Parathyroid adenoma (tissue), 2 donors: ENCODE results near the gene HOXA2.
A peak's percentile ranks its signal among the peaks of the same experiment; 100 is the strongest.

Experiments
- H2AFZ ChIP-seq: fragments of 300-600 bp; sonication (generic); one replicate; pipeline ENCODE4 v1.7.0; 2017; ENCODE audit warnings: antibody characterized with exemption, mild to moderate bottlenecking
- H3K27ac ChIP-seq: fragments of 300-600 bp; sonication (generic); one replicate; pipeline ENCODE4 v1.7.0; 2017
- H3K27me3 ChIP-seq: fragments of 300-600 bp; sonication (generic); one replicate; pipeline ENCODE4 v1.7.0; 2017; ENCODE audit warnings: low read length; ENCODE audit not compliant: control insufficient read depth, insufficient read depth
- H3K36me3 ChIP-seq: fragments of 300-600 bp; sonication (generic); one replicate; pipeline ENCODE4 v1.7.0; 2017; ENCODE audit warnings: low read length; ENCODE audit not compliant: control insufficient read depth, insufficient read depth
- H3K4me1 ChIP-seq: fragments of 300-600 bp; sonication (generic); one replicate; pipeline ENCODE4 v1.7.0; 2017; ENCODE audit warnings: control low read depth
- H3K4me2 ChIP-seq: fragments of 300-600 bp; sonication (generic); one replicate; pipeline ENCODE4 v1.7.0; 2017; ENCODE audit warnings: low read length
- H3K4me3 ChIP-seq: fragments of 300-600 bp; sonication (generic); one replicate; pipeline ENCODE4 v1.7.0; 2017; ENCODE audit warnings: low read depth, low read length
- H3K79me2 ChIP-seq: fragments of 300-600 bp; sonication (generic); one replicate; pipeline ENCODE4 v1.7.0; 2017; ENCODE audit warnings: control low read depth
- H3K9ac ChIP-seq: fragments of 300-600 bp; sonication (generic); one replicate; pipeline ENCODE4 v1.7.0; 2017; ENCODE audit warnings: mild to moderate bottlenecking
- H3K9me3 ChIP-seq: fragments of 300-600 bp; sonication (generic); one replicate; pipeline ENCODE4 v1.7.0; 2017; ENCODE audit warnings: low read length; ENCODE audit not compliant: control insufficient read depth
- CTCF ChIP-seq: fragments of 300-600 bp; sonication (generic); IDR thresholded peaks from one replicate; pipeline ENCODE4 v1.7.0; 2017; ENCODE audit warnings: antibody characterized with exemption, mild to moderate bottlenecking
- donor health status: primary hyperparathyroidism.

The HOXA2 gene

DNA sequence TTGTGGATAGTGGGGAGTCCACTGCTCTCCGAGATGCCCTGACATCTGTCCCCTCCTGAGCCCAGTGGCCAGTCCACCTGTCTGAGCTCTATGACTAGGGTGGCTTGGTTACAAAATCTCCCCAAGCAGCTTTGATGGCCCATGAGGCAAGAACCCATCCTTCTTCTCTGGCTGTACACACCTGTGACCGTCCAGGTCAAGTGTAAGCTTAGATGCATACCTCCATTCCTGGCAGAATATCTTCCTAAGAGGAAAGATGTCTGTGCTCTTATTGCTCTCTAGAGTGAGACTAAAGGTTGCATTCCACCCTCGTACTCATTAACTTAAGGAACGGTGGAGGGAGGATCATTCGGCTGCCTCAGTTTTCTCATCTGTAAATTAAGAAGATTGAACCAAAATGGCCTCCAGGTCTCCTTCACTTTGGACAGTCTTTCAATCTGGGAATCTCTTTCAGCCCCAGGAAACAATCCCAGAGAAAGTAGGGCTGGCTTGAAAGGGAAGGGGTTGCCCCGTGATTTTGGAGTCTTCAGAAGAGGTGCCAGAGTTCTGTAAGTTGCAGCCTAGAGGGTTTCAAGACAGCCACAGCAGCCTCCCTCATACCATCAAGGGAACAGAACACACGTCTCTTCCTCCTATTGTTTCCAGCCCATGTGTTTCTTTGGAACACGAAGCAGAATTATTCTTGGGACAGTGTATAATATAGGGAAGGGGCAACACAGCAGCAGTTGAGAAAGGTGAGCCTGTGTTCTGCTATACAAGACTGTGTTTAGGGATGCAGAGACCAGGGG is 22.6 kb upstream of the HOXA2 start:
- H3K36me3 ChIP-seq = no peaks in the 10 kb centered on the region
- no peak overlapping the region for H3K27ac ChIP-seq
- H3K4me2 ChIP-seq = peak overlapping the region; percentile 49

DNA sequence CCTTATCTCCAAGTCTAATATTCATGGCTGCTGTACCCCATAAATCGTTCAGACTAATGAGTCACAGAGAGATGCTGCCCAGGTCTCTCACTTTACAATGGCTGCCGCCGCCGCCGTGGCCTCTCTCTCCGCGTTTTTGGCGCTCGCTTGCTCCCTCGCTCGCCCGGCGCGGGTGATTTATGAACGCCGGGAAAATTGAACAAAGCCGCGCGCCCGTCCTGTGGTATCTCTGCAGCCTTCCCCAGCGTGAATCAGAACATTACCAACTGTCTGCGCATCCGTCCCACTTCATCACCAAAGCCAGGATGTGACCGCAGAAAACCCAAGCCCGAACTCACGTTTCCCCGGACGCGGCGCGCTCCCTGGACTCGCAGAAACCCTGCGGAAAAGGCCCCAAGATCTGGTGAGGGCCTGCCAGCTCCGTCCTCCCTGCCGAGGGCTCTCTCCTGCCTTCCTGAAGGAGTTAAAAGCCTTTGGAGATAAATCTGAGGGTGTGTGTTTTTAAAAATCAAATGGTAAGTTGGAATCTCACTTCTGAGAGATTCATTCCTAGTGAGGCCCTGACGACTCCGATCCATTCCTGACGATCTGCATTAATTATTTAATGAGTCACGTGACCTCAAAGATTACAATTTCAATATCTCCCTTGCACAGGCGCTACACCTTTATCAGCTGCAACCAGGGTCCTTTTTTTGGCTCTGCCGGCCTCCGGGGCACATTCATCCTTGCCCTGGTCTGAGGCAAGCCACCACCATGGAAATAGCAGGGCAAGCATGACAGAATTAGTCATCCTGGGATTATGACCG is 21.8 kb upstream of the HOXA2 start:
- no peaks in the 10 kb centered on the region for H3K79me2 ChIP-seq
- no peak overlapping the region for H3K4me3 ChIP-seq
- H3K9ac ChIP-seq = no peak overlapping the region
- no peak overlapping the region for H3K4me2 ChIP-seq
- H3K36me3 ChIP-seq = no peaks in the 10 kb centered on the region
- no peaks in the 10 kb centered on the region for H3K27me3 ChIP-seq
- TF ChIP-seq CTCF = no peak
- H3K27ac ChIP-seq = no peak overlapping the region
- no peak overlapping the region for H2AFZ ChIP-seq
- no peaks in the 10 kb centered on the region for H3K4me1 ChIP-seq
- no peaks in the 10 kb centered on the region for H3K9me3 ChIP-seq

More for the DNA sequence above, 22.6 kb upstream of the HOXA2 start:
- no peak overlapping the region for H2AFZ ChIP-seq
- no peak for TF ChIP-seq CTCF
- H3K9ac ChIP-seq = no peak overlapping the region
- H3K79me2 ChIP-seq = no peaks in the 10 kb centered on the region
- H3K9me3 ChIP-seq = no peaks in the 10 kb centered on the region
- H3K4me1 ChIP-seq = no peaks in the 10 kb centered on the region
- no peak overlapping the region for H3K4me3 ChIP-seq
- H3K27me3 ChIP-seq = no peaks in the 10 kb centered on the region

- Histone ChIP-seq H3K79me2 (no peaks in the 10 kb centered on the region), H3K9me3 (no peaks in the 10 kb centered on the region), H3K9ac (no peak overlapping the region), H3K36me3 (no peaks in the 10 kb centered on the region), H3K4me2 (no peak overlapping the region), H3K4me1 (no peaks in the 10 kb centered on the region), H3K4me3 (no peak overlapping the region), H3K27ac (no peak overlapping the region), H3K27me3 (no peaks in the 10 kb centered on the region), H2AFZ (no peak overlapping the region)
- no peak for TF ChIP-seq CTCF
These were observed 21.1 kb upstream of the HOXA2 start for GRCh38 chr7:27123477-27124053.

DNA sequence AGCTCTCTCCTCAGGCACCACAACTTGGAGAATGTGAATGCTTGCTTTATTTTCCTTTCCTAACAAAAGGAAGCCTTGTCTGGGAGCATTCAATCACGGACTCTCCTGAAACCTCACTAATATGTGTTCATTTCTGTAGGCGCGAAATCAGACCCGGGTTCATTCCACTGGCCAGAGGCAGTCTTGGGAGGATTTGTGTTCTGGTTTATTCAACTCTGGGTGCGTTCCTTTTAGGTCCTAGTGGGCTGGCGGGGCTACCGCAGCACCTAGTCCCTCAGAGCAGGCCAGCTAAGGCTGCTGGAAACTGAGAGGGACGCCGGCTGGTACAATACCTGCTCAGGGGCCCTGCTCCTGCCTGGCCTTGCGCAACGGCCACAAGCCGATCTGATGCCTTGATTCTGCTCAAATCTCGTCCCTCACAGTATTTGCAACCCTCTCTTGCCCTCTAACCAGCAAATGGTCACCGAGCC is 20.6 kb upstream of the HOXA2 start:
- Histone ChIP-seq H3K27me3 (no peaks in the 10 kb centered on the region), H3K4me3 (no peak overlapping the region), H3K27ac (no peak overlapping the region), H3K9me3 (no peaks in the 10 kb centered on the region), H3K9ac (no peak overlapping the region), H3K4me2 (no peak overlapping the region), H3K4me1 (no peaks in the 10 kb centered on the region), H2AFZ (no peak overlapping the region), H3K36me3 (no peaks in the 10 kb centered on the region), H3K79me2 (no peaks in the 10 kb centered on the region)
- TF ChIP-seq CTCF = no peak
